ENCODE results near the gene BHLHE40.

BHLHE40 gene

GRCh38 chr3:5016211-5017161, 37.2 kb downstream of the BHLHE40 start:
- Histone ChIP-seq H3K36me3 (ENCODE audit: low read length) (no peaks in the 10 kb centered on the region), H3K4me3 (ENCODE audit: insufficient read depth, low read length, poor library complexity, severe bottlenecking) (no peak overlapping the region), H3K27me3 (ENCODE audit: low read length) (no peaks in the 10 kb centered on the region), H3K9ac (ENCODE audit: low read length) (no peak overlapping the region), H2AFZ (ENCODE audit: low read depth, low read length, severe bottlenecking) (no peak overlapping the region), H3K4me2 (ENCODE audit: low read depth, low read length, poor library complexity, severe bottlenecking) (no peak overlapping the region), H3F3A (ENCODE audit: insufficient read depth) (peaks cover 7% of the 10 kb centered on the region; the same call in 1 of the 2 replicates), H4K20me1 (ENCODE audit: low read depth, low read length) (no peaks in the 10 kb centered on the region), H3K79me2 (ENCODE audit: insufficient read depth, low read length) (no peaks in the 10 kb centered on the region), H3K27ac (ENCODE audit: low read depth, low read length) (no peak overlapping the region), H3K9me2 (replicated peaks; ENCODE audit: insufficient read depth, low read length) (no peaks in the 10 kb centered on the region), H3K9me3 (ENCODE audit: insufficient read depth, low read length) (no peaks in the 10 kb centered on the region)
- TF ChIP-seq CTCF (IDR thresholded peaks at IDR 0.05; ENCODE audit: insufficient read depth, low read length, poor library complexity, severe bottlenecking) (no peak), EZH2phosphoT487 (conservative IDR thresholded peaks at IDR 0.05; ENCODE audit: low read length) (no peak)

- H3K9ac ChIP-seq (ENCODE audit: low read length), result no peak overlapping the region
- no peak overlapping the region for H3K4me2 ChIP-seq (ENCODE audit: low read depth, low read length, poor library complexity, severe bottlenecking)
- H3K4me3 ChIP-seq (ENCODE audit: insufficient read depth, low read length, poor library complexity, severe bottlenecking), result no peak overlapping the region
- no peaks in the 10 kb centered on the region for H3K27me3 ChIP-seq (ENCODE audit: low read length)
- H2AFZ ChIP-seq (ENCODE audit: low read depth, low read length, severe bottlenecking), result no peak overlapping the region
- no peaks in the 10 kb centered on the region for H3K9me3 ChIP-seq (ENCODE audit: insufficient read depth, low read length)
- H3K27ac ChIP-seq (ENCODE audit: low read depth, low read length), result no peak overlapping the region
- no peaks in the 10 kb centered on the region for H3F3A ChIP-seq (ENCODE audit: insufficient read depth)
- no peaks in the 10 kb centered on the region for H3K9me2 ChIP-seq (replicated peaks; ENCODE audit: insufficient read depth, low read length)
- H4K20me1 ChIP-seq (ENCODE audit: low read depth, low read length), result no peaks in the 10 kb centered on the region
- no peaks in the 10 kb centered on the region for H3K79me2 ChIP-seq (ENCODE audit: insufficient read depth, low read length)
- TF ChIP-seq CTCF (IDR thresholded peaks at IDR 0.05; ENCODE audit: insufficient read depth, low read length, poor library complexity, severe bottlenecking) (no peak), EZH2phosphoT487 (conservative IDR thresholded peaks at IDR 0.05; ENCODE audit: low read length) (no peak)
- H3K36me3 ChIP-seq (ENCODE audit: low read length), result no peaks in the 10 kb centered on the region
Observed at GRCh38 chr3:5017925-5018531, 38.8 kb downstream of the BHLHE40 start.

GRCh38 chr3:5019411-5020241, 40.4 kb downstream of the BHLHE40 start:
- Histone ChIP-seq H3K27ac (ENCODE audit: low read depth, low read length) (no peak overlapping the region), H3K9me2 (replicated peaks; ENCODE audit: insufficient read depth, low read length) (no peaks in the 10 kb centered on the region), H2AFZ (ENCODE audit: low read depth, low read length, severe bottlenecking) (no peak overlapping the region), H3K9me3 (ENCODE audit: insufficient read depth, low read length) (no peaks in the 10 kb centered on the region), H4K20me1 (ENCODE audit: low read depth, low read length) (no peaks in the 10 kb centered on the region), H3K27me3 (ENCODE audit: low read length) (no peaks in the 10 kb centered on the region), H3K9ac (ENCODE audit: low read length) (no peak overlapping the region), H3K79me2 (ENCODE audit: insufficient read depth, low read length) (no peaks in the 10 kb centered on the region), H3F3A (ENCODE audit: insufficient read depth) (no peaks in the 10 kb centered on the region), H3K4me3 (ENCODE audit: insufficient read depth, low read length, poor library complexity, severe bottlenecking) (no peak overlapping the region), H3K4me2 (ENCODE audit: low read depth, low read length, poor library complexity, severe bottlenecking) (no peak overlapping the region), H3K36me3 (ENCODE audit: low read length) (no peaks in the 10 kb centered on the region)
- TF ChIP-seq CTCF (IDR thresholded peaks at IDR 0.05; ENCODE audit: insufficient read depth, low read length, poor library complexity, severe bottlenecking), result no peak
